GM10248 (cell line): ENCODE results near the gene BTBD19.

Source experiments
- CTCF ChIA-PET: fragments of 300-600 bp; sonication (Branson Sonifier 250); formaldehyde crosslinking; extraction: SDS; loops from one replicate; lab custom pipeline; 2021; ENCODE audit warnings: antibody characterized with exemption; lab: Yijun Ruan, JAX
- POLR2A ChIA-PET: fragments of 350-650 bp; sonication (Branson Sonifier 250); formaldehyde crosslinking; extraction: SDS; loops from one replicate; lab custom pipeline; 2020; ENCODE audit warnings: antibody characterized with exemption; lab: Yijun Ruan, JAX
- DNase-seq: peaks from one replicate; pipeline ENCODE4 v3.0.0; 2012; ENCODE audit errors: extremely low spot score
- TF ChIP-seq, protein P1 (sequence below): IDR thresholded peaks from 2 replicates; pipeline ENCODE4 v1.5.1; 2012; ENCODE audit warnings: mild to moderate bottlenecking, low read depth; ENCODE audit errors: extremely low read depth, missing control alignments, control extremely low read depth

Gene BTBD19

DNA sequence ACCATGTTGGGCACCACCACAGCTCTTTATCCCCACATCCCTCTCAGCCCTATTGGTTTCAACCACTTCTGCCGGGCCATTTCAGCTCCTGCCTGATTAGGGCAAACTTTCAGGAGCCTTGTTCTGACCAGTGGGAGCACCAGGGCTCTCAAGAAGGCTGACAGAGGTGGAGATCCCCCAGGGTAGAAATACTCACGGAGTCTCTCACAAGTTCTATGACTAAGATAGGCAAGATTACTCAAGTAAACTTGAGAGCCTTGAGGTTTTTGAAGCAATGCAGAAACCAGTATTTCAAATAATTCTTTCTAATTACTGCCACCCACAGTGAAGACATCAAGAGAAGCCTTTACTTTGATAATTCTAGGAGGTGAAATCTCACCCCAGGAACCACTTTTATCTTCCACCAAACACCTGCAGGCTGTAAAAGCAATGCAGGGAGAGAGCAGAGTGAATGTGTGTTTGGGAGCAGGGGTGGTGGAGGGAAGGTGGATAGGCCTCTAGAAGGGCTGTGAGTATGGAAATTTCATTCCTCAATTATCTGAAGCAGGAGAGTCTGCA is 41.3 kb downstream of the BTBD19 start:
- ChIA-PET POLR2A (interaction anchor here (1.3 kb wide), 1 partner anchor 30 kb away, joined by 6 read pairs; no protein-coding TSS in a partner anchor), CTCF (interaction anchor here (1.2 kb wide), 1 partner anchor 12 kb away, joined by 5 read pairs; no protein-coding TSS in a partner anchor)
- DNase-seq, result no peak
- TF ChIP-seq, protein P1, sequence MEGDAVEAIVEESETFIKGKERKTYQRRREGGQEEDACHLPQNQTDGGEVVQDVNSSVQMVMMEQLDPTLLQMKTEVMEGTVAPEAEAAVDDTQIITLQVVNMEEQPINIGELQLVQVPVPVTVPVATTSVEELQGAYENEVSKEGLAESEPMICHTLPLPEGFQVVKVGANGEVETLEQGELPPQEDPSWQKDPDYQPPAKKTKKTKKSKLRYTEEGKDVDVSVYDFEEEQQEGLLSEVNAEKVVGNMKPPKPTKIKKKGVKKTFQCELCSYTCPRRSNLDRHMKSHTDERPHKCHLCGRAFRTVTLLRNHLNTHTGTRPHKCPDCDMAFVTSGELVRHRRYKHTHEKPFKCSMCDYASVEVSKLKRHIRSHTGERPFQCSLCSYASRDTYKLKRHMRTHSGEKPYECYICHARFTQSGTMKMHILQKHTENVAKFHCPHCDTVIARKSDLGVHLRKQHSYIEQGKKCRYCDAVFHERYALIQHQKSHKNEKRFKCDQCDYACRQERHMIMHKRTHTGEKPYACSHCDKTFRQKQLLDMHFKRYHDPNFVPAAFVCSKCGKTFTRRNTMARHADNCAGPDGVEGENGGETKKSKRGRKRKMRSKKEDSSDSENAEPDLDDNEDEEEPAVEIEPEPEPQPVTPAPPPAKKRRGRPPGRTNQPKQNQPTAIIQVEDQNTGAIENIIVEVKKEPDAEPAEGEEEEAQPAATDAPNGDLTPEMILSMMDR, result no peak

DNA sequence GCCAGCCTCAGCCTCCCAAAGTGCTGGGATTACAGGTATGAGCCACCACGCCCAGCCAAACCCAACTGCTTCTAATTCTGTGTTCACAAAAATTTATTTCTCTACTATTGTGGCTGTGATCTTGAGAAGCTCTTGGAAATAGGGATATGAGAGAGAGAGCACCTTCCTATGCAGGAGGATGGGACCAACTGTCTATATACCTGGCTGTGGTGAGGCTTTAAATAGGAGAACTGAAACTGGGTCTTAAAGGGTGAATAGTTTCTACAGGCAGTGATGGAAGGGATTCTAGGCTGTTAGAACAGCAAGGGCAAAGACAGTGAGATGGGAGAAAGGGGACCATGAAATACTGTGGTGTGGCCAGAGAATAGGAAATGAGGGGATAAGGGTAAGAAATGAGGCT is 43.0 kb downstream of the BTBD19 start:
- TF ChIP-seq, protein P1, result no peak
- no peak for DNase-seq
- CTCF ChIA-PET, result interaction anchor here (1.2 to 1.5 kb wide), 2 partner anchors 10 to 15 kb away, joined by 3 to 4 read pairs; no protein-coding TSS in a partner anchor
- POLR2A ChIA-PET, result no interaction called here

DNA sequence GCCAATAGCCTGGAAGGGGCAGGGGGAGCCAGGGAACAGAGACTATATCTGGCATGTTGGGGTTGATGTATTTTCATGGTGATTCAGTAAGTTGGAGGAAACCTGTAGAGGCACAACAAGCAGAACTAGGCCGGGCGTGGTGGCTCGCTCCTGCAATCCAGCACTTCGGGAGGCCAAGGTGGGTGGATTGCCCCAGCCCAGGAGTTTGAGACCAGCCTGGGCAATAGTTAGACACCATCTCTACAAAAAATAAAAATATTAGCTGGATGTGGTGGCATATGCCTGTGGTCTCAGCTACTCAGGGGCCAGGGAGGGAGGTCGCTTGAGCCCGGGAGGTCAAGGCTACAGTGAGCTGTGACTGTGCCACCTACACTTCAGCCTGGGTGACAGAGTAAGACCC is 44.9 kb downstream of the BTBD19 start:
- ChIA-PET POLR2A (no interaction called here), CTCF (interaction anchor here (1.2 to 1.8 kb wide), 5 partner anchors 9 to 423 kb away, joined by 3 to 5 read pairs (median 3); no protein-coding TSS in a partner anchor)
- TF ChIP-seq, protein P1, result no peak
- no peak for DNase-seq

DNA sequence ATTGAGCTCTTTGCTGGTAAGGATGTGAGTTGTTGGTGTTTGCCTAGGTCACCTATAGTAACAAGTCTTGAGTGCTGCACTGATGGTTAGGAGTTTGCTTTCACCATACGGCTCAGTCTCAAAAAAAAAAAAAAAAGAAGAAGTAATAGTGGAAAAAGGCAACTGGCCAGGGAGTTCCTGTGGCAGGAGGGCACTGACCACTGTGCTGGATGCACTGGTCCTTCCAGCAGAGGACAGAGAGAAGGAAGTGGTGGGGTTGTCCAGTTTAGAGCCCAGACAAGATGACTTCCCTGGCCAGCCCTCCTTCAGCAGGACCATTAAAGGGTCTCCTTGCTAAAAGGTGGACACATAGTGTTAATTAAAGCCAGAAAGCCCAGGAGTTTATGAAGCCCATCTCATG is 46.6 kb downstream of the BTBD19 start:
- POLR2A ChIA-PET, result no interaction called here
- TF ChIP-seq, protein P1, result no peak
- no peak for DNase-seq
- CTCF ChIA-PET, result no interaction called here

DNA sequence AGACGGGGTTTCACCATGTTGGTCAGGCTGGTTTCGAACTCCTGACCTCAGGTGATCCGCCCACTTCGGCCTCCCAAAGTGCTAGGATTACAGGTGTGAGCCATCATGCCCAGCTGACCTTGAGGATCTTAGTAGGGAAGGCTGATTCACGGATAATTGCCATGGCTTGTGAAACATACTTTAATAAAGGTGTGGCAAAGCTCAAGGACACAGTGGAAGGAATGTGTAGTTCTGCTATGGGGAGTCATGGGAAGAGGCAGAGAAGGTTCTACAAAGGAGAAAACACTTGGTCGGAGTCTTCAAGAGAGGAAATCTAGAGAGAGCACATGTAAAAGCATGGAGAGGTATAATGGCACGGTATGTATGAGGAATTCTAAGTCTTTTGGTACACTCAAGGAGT is 47.4 kb downstream of the BTBD19 start:
- POLR2A ChIA-PET, result no interaction called here
- no peak for DNase-seq
- TF ChIP-seq, protein P1, result no peak
- CTCF ChIA-PET, result no interaction called here

DNA sequence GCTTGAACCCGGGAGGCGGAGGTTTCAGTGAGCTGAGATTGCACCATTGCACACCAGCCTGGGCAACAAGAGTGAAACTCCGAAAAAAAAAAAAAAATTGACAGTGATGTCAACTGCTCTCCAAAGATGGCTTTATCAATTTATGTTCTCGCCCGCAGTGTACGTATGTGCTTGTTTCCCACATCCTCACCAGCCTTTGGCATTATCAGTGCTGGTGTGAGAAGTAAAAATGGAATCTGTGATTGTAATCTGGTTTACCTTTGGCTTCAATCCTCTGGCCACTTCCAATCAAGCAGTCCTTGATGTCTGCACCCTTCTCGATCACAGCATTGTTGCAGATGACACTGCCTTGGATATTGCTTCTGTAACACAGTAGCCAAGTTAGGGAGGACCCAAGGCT is 49.1 kb downstream of the BTBD19 start:
- POLR2A ChIA-PET, result no interaction called here
- CTCF ChIA-PET, result no interaction called here
- TF ChIP-seq, protein P1, result no peak
- no peak for DNase-seq
